ENCODE measurements around the gene STAT1. TPM values are rescaled to one million over a fixed set of nuclear protein-coding genes. Genes with fewer than 3 reads are reported as not detected.

STAT1 gene
- polyA plus RNA-seq, 1 experiment: 166 TPM

DNA sequence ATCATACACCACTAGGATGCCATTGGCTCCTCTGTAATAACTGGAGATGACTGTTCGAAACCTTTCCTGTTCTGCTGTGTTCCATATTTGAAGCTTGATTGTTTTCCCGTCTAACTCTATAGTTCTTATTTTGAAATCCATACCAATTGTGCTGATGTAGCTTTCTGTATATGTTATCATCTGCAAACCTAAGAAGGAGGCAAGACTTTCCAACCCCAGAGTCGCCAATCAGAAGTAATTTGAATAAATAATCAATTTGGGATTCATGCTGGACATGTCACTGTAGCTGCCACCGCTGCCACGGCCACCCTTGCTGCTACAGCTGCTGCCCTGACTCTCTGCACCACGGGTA is 20.7 kb downstream of the STAT1 start:
- ChIA-PET CTCF (interaction anchor here (0.8 to 1.4 kb wide), 3 partner anchors 15 to 162 kb away, joined by 3 to 6 read pairs (median 5); no protein-coding TSS in a partner anchor), POLR2A (no interaction called here)
- H3K4me3 ChIP-seq (ENCODE audit: low read depth, low read length): no peak overlapping the region
- TF ChIP-seq, protein P1, sequence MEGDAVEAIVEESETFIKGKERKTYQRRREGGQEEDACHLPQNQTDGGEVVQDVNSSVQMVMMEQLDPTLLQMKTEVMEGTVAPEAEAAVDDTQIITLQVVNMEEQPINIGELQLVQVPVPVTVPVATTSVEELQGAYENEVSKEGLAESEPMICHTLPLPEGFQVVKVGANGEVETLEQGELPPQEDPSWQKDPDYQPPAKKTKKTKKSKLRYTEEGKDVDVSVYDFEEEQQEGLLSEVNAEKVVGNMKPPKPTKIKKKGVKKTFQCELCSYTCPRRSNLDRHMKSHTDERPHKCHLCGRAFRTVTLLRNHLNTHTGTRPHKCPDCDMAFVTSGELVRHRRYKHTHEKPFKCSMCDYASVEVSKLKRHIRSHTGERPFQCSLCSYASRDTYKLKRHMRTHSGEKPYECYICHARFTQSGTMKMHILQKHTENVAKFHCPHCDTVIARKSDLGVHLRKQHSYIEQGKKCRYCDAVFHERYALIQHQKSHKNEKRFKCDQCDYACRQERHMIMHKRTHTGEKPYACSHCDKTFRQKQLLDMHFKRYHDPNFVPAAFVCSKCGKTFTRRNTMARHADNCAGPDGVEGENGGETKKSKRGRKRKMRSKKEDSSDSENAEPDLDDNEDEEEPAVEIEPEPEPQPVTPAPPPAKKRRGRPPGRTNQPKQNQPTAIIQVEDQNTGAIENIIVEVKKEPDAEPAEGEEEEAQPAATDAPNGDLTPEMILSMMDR (IDR thresholded peaks at IDR 0.05; ENCODE audit: insufficient read depth, low read depth, low read length): no peak
- peaks cover 36% of the 10 kb centered on the region for H3K36me3 ChIP-seq (ENCODE audit: control insufficient read depth, insufficient read depth, low read length)
- H3K27me3 ChIP-seq (ENCODE audit: control insufficient read depth, insufficient read depth, low read length): no peaks in the 10 kb centered on the region
- no peak for DNase-seq (ENCODE audit: low read depth)

DNA sequence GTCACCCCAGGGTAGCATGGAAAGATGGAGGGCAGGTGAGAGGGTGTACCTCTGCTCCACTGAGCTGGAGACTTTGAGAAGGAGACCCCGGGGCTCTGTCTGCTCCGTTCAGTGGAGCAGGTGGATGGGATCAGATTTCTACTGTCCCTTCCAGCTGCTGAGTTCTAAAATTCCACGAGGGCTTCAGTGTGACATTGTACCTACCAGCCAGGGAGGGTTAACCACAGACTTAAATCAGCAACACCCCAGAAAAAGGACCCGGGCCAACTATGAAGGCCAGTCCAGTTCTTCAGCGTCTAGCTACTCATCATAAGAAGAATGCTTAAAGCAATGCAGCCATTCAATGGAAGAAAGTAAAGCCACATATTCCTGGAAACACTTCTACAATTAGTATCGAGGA is 23.8 kb downstream of the STAT1 start:
- ChIA-PET POLR2A (no interaction called here), CTCF (no interaction called here)
- DNase-seq (ENCODE audit: low read depth): no peak
- no peaks in the 10 kb centered on the region for H3K27me3 ChIP-seq (ENCODE audit: control insufficient read depth, insufficient read depth, low read length)
- TF ChIP-seq, protein P1 (IDR thresholded peaks at IDR 0.05; ENCODE audit: insufficient read depth, low read depth, low read length): no peak
- no peak overlapping the region for H3K4me3 ChIP-seq (ENCODE audit: low read depth, low read length)
- H3K36me3 ChIP-seq (ENCODE audit: control insufficient read depth, insufficient read depth, low read length): peaks cover 37% of the 10 kb centered on the region

DNA sequence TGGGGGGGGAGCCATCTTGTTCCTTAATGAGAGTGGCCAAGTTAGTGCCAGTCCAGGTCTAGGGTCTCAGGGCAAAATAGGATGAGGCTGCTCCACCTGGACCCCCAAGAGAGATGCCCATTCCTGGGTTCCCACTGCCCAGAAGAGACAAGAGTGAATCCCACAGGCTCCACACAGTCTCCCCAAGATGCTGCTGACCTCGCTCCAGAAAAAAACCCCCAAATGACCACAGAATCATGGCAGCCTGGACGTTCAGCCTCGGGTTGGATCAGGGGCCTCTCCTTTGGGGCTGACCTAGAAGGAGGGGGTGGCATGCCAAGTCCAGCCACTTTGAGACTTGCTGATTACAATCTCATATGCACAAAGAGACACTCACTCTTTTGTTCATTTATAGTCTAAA is 25.1 kb downstream of the STAT1 start:
- DNase-seq (ENCODE audit: low read depth): no peak
- Histone ChIP-seq H3K27me3 (ENCODE audit: control insufficient read depth, insufficient read depth, low read length) (no peaks in the 10 kb centered on the region), H3K4me3 (ENCODE audit: low read depth, low read length) (no peak overlapping the region), H3K36me3 (ENCODE audit: control insufficient read depth, insufficient read depth, low read length) (peaks cover 39% of the 10 kb centered on the region)
- ChIA-PET CTCF (interaction anchor here (0.9 to 1.3 kb wide), 3 partner anchors 9 to 41 kb away, joined by 3 to 4 read pairs (median 3); no protein-coding TSS in a partner anchor), POLR2A (no interaction called here)
- TF ChIP-seq, protein P1 (IDR thresholded peaks at IDR 0.05; ENCODE audit: insufficient read depth, low read depth, low read length): no peak

DNA sequence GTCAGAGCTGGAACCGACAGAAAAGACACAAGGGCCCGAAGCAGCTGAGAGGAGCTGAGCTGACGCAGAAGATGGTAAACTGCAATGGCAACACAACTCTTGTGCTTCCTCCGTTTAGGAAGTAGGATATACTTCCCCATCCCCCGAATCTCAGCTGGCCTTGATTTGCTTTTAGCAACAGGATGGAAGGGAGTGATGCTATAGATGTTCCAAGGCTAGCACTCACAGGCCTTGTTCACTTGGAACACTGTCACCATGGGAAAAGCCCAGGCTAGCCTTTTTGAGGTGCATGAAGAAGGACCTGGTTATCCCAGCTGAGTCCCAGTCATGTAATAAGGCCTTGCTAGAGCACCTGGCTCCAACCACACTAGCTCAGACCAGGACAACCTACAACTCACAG is 26.0 kb downstream of the STAT1 start:
- DNase-seq (ENCODE audit: low read depth): no peak
- TF ChIP-seq, protein P1 (IDR thresholded peaks at IDR 0.05; ENCODE audit: insufficient read depth, low read depth, low read length): no peak
- H3K27me3 ChIP-seq (ENCODE audit: control insufficient read depth, insufficient read depth, low read length): no peaks in the 10 kb centered on the region
- H3K36me3 ChIP-seq (ENCODE audit: control insufficient read depth, insufficient read depth, low read length): peaks cover 43% of the 10 kb centered on the region
- ChIA-PET CTCF (interaction anchor here (1.1 to 1.3 kb wide), 2 partner anchors 10 to 42 kb away, joined by 3 to 4 read pairs; no protein-coding TSS in a partner anchor), POLR2A (no interaction called here)
- no peak overlapping the region for H3K4me3 ChIP-seq (ENCODE audit: low read depth, low read length)

DNA sequence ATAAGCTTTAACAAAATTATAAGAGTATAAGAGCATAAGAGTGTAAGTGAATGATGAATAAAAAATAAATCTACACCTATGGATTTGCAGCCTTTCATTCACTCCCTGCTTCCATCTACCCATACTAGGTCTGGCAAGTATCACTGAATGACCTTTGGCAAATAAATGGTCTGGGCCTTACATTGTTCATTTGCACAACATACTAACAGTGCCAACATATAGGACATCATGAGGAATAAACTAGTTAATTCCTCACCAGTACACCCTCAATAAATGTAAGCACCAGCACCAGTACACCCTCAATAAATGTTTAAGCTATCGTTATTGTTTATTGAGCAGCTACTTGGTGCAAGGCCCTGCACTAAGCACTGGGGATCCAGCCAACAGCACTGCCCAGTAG is 26.9 kb downstream of the STAT1 start:
- H3K27me3 ChIP-seq (ENCODE audit: control insufficient read depth, insufficient read depth, low read length): no peaks in the 10 kb centered on the region
- TF ChIP-seq, protein P1 (IDR thresholded peaks at IDR 0.05; ENCODE audit: insufficient read depth, low read depth, low read length): no peak
- no peak overlapping the region for H3K4me3 ChIP-seq (ENCODE audit: low read depth, low read length)
- DNase-seq (ENCODE audit: low read depth): no peak
- POLR2A ChIA-PET: no interaction called here
- CTCF ChIA-PET: interaction anchor here (0.5 to 0.8 kb wide), 2 partner anchors 24 to 73 kb away, joined by 3 read pairs; no protein-coding TSS in a partner anchor
- H3K36me3 ChIP-seq (ENCODE audit: control insufficient read depth, insufficient read depth, low read length): peaks cover 49% of the 10 kb centered on the region
